HEK293 (cell line): ENCODE results near the gene PDE2A.

Experiments
- CTCF ChIA-PET: fragments of 350-600 bp; formaldehyde crosslinking; extraction: SDS; loops from one replicate; lab custom pipeline; 2021; ENCODE audit warnings: antibody characterized with exemption; lab: Yijun Ruan, JAX
- POLR2A ChIA-PET: fragments of 300-600 bp; formaldehyde crosslinking; extraction: SDS; loops from one replicate; lab custom pipeline; 2020; ENCODE audit warnings: antibody characterized with exemption, inconsistent platforms; lab: Yijun Ruan, JAX
- H3K27ac ChIP-seq: fragments of 200-500 bp; sonication (Bioruptor generic); 2 replicates; pipeline ENCODE4 v1.5.1; 2014; ENCODE audit warnings: low read depth, low read length, control low read depth, inconsistent platforms; ENCODE audit errors: extremely low read depth
- H3K36me3 ChIP-seq, 2 experiments: fragments of 200-500 bp in 1 of 2; sonication (Bioruptor generic) in 1 of 2; 1 replicate in 1 of 2; 2 replicates in 1 of 2; pipeline ENCODE4 v1.5.1; 2014 to 2017; ENCODE audit warnings: inconsistent platforms in 2 of 2, low read length in 2 of 2; ENCODE audit not compliant: control insufficient read depth in 2 of 2, insufficient read depth in 1 of 2
- H3K4me1 ChIP-seq: fragments of 200-500 bp; sonication (Bioruptor generic); 2 replicates; pipeline ENCODE4 v1.5.1; 2014; ENCODE audit warnings: mild to moderate bottlenecking, low read length, inconsistent platforms; ENCODE audit not compliant: control insufficient read depth, insufficient read depth
- H3K4me3 ChIP-seq: 2 replicates; pipeline ENCODE4 v1.5.1; 2011; ENCODE audit warnings: low read depth, mild to moderate bottlenecking, control low read depth, low read length, moderate library complexity
- H3K9me3 ChIP-seq: fragments of 200-500 bp; sonication (Bioruptor generic); 2 replicates; pipeline ENCODE4 v1.5.1; 2014; ENCODE audit warnings: low read depth, low read length, inconsistent platforms; ENCODE audit not compliant: control insufficient read depth, insufficient read depth
- BCL11B ChIP-seq: fragments of 450-650 bp; formaldehyde crosslinking; IDR thresholded peaks from 2 replicates; pipeline ENCODE4 v1.5.1; 2016; ENCODE audit warnings: low read depth, missing biosample characterization, missing genetic modification characterization
- KLF17 ChIP-seq: fragments of 450-650 bp; formaldehyde crosslinking; IDR thresholded peaks from 2 replicates; pipeline ENCODE4 v1.5.1; 2016; ENCODE audit warnings: missing biosample characterization, missing genetic modification characterization
- OVOL3 ChIP-seq: fragments of 450-650 bp; formaldehyde crosslinking; IDR thresholded peaks from 2 replicates; pipeline ENCODE4 v1.5.1; 2016; ENCODE audit warnings: missing biosample characterization, missing genetic modification characterization
- PRDM1 ChIP-seq: fragments of 450-650 bp; formaldehyde crosslinking; IDR thresholded peaks from 2 replicates; pipeline ENCODE4; 2016; ENCODE audit warnings: missing biosample characterization, missing genetic modification characterization
- SCRT1 ChIP-seq: fragments of 450-650 bp; formaldehyde crosslinking; IDR thresholded peaks from 2 replicates; pipeline ENCODE4 v1.5.1; 2016; ENCODE audit warnings: missing biosample characterization, missing genetic modification characterization, borderline replicate concordance
- WT1 ChIP-seq: fragments of 450-650 bp; formaldehyde crosslinking; IDR thresholded peaks from 2 replicates; pipeline ENCODE4 v1.5.1; 2016; ENCODE audit warnings: missing biosample characterization, missing genetic modification characterization
- YY1 ChIP-seq: fragments of 450-650 bp; formaldehyde crosslinking; IDR thresholded peaks from 2 replicates; pipeline ENCODE4 v1.5.1; 2018; ENCODE audit warnings: missing biosample characterization, missing genetic modification characterization
- ZFP41 ChIP-seq: fragments of 450-650 bp; formaldehyde crosslinking; IDR thresholded peaks from 2 replicates; pipeline ENCODE4 v1.5.1; 2016; ENCODE audit warnings: missing biosample characterization, missing genetic modification characterization, borderline replicate concordance
- ZNF114 ChIP-seq: fragments of 450-650 bp; formaldehyde crosslinking; IDR thresholded peaks from 2 replicates; pipeline ENCODE4 v1.5.0; 2017; ENCODE audit warnings: missing biosample characterization, missing genetic modification characterization
- ZNF121 ChIP-seq: fragments of 450-650 bp; formaldehyde crosslinking; IDR thresholded peaks from 2 replicates; pipeline ENCODE4 v1.5.1; 2016; ENCODE audit warnings: missing biosample characterization, missing genetic modification characterization
- ZNF169 ChIP-seq: fragments of 450-650 bp; formaldehyde crosslinking; IDR thresholded peaks from 2 replicates; pipeline ENCODE4 v1.5.1; 2016; ENCODE audit warnings: missing biosample characterization, missing genetic modification characterization
- ZNF341 ChIP-seq: fragments of 450-650 bp; formaldehyde crosslinking; IDR thresholded peaks from 2 replicates; pipeline ENCODE4; 2016; ENCODE audit warnings: low read depth, missing biosample characterization, missing genetic modification characterization
- ZNF530 ChIP-seq: fragments of 450-650 bp; formaldehyde crosslinking; IDR thresholded peaks from 2 replicates; pipeline ENCODE4 v1.5.1; 2016; ENCODE audit warnings: low read depth, missing biosample characterization, missing genetic modification characterization
- ZNF571 ChIP-seq: fragments of 450-650 bp; formaldehyde crosslinking; IDR thresholded peaks from 2 replicates; pipeline ENCODE4 v1.5.0; 2017; ENCODE audit warnings: missing biosample characterization, missing genetic modification characterization
- ZNF776 ChIP-seq: fragments of 450-650 bp; formaldehyde crosslinking; IDR thresholded peaks from 2 replicates; pipeline ENCODE4 v1.5.0; 2017; ENCODE audit warnings: missing biosample characterization, missing genetic modification characterization, borderline replicate concordance
- ZSCAN4 ChIP-seq: fragments of 450-650 bp; formaldehyde crosslinking; IDR thresholded peaks from 2 replicates; pipeline ENCODE4 v1.5.1; 2017; ENCODE audit warnings: missing biosample characterization, missing genetic modification characterization
- TF ChIP-seq, protein P1 (sequence below): fragments of 450-650 bp; formaldehyde crosslinking; IDR thresholded peaks from 2 replicates; pipeline ENCODE4 v1.5.1; 2017; ENCODE audit warnings: missing biosample characterization, missing genetic modification characterization

Gene PDE2A

GRCh38 chr11:72697814-72698213 is 23.6 kb upstream of the PDE2A start (continued):
- TF ChIP-seq ZFP41 (tag by site-specific recombination), result no peak

DNA sequence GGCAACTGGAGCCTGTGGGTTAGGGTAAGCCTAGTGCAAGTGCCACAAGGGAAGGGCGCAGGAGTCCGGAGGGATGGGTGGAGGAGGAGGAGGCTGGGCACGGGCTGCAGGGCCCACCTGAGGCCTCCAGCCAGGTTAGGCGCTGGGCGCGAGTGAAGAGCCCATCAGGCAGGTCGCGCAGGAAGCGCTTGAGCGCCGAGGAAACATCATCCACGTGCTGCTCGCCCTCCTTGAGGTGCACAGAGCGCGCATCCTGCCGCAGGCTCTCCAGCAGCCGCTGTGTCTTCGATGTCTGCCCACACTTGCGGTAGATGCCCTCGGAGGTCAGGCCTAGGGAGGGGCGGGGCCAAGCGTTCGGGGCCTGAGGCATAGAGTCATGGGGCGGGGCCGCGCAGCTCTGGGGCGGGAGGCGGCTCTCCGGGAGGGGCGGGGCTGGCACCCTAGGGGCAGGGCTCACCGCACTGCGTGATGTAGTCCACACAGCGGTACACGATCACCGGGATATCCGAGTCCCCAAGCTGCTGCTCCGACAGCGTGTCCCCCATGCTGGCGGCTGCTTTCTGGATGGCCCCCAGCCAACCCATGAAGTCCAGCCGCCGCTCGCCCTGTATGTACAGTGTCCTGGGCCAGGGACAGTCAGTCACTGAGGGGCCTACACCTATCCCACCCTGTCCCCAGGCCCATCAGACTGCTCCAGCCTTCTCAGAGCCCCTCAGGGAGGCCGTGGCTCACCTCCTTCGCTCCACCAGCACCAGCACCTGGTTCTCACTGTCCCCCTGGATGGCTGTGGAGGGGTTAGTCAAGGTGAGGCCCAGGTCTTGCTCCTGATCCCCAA is 22.9 kb upstream of the PDE2A start:
- H3K4me3 ChIP-seq, result no peak overlapping the region
- POLR2A ChIA-PET, result no interaction called here
- H3K4me1 ChIP-seq, result no peaks in the 10 kb centered on the region
- no peak overlapping the region for H3K27ac ChIP-seq
- CTCF ChIA-PET, result interaction anchor here (1.5 kb wide), 1 partner anchor 13 kb away, joined by 3 read pairs; no protein-coding TSS in a partner anchor
- TF ChIP-seq ZNF530 (tag by site-specific recombination), result no peak
- no peak for TF ChIP-seq BCL11B (tag by site-specific recombination)
- H3K36me3 ChIP-seq, result peaks cover 0 to 97% of the 10 kb centered on the region in 2 experiments; a peak in 1 of 3 replicates
- no peaks in the 10 kb centered on the region for H3K9me3 ChIP-seq

DNA sequence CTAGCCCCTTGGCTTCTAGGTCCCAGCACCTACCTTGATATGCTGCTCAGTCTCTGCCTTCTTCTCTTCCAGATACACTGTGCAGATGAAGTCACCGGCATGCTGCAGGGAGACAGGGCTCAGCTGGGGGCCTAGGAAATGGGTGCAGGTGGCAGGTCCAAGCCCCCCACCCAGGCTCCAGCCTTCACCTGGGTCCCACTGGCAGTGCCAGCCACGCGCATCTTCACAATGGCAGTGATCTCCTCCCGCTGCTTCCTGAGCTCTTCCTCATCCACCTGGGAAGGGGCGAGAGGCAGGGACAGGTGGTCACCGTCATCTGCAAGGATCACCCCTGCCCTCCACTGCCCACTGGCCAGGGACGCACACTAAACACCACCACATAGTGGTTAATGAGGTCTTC is 21.1 kb upstream of the PDE2A start:
- CTCF ChIA-PET, result no interaction called here
- POLR2A ChIA-PET, result no interaction called here
- Histone ChIP-seq H3K9me3 (no peaks in the 10 kb centered on the region), H3K4me3 (no peak overlapping the region), H3K36me3 (peaks cover 0 to 99% of the 10 kb centered on the region in 2 experiments; a peak in 1 of 3 replicates), H3K27ac (no peak overlapping the region), H3K4me1 (no peaks in the 10 kb centered on the region)
- no peak for TF ChIP-seq OVOL3
- TF ChIP-seq PRDM1 (tag by site-specific recombination), result no peak
- no peak for TF ChIP-seq ZNF341 (tag by site-specific recombination)
- TF ChIP-seq, protein P1, sequence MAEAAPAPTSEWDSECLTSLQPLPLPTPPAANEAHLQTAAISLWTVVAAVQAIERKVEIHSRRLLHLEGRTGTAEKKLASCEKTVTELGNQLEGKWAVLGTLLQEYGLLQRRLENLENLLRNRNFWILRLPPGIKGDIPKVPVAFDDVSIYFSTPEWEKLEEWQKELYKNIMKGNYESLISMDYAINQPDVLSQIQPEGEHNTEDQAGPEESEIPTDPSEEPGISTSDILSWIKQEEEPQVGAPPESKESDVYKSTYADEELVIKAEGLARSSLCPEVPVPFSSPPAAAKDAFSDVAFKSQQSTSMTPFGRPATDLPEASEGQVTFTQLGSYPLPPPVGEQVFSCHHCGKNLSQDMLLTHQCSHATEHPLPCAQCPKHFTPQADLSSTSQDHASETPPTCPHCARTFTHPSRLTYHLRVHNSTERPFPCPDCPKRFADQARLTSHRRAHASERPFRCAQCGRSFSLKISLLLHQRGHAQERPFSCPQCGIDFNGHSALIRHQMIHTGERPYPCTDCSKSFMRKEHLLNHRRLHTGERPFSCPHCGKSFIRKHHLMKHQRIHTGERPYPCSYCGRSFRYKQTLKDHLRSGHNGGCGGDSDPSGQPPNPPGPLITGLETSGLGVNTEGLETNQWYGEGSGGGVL (tag by site-specific recombination), result no peak
- no peak for TF ChIP-seq KLF17 (tag by site-specific recombination)

DNA sequence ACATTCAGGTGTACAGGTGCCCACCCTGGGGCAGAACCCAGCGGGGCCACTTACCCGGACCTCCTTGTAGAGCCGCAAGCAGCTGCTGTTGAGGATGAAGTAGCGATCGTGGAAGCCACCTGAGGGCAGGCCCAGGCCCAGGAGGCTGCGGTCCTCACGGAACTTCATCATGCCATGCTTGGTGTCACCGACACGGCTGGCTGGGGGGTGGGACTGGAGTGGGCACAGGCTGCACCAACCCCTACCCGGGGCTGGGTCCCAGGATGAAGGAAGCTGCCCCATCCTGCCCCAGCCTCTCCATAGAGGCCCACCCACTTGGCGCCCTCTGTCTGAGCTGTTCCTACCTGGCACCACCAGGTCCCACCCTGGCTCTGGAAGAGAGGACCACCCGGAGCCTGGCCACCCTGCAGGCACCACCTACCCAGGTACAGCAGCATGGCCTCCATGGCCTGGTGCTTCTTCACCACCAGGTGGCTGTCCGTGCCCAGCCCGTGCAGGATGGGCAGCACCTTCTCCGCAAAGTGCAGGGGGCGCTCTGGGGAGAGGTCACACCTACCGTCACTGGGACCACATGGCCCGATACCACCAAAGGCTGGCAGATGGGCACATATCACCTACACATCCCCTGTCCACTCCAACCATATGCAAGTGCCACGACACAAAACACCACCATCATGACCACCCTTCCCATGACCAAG is 19.2 kb upstream of the PDE2A start:
- Histone ChIP-seq H3K9me3 (no peaks in the 10 kb centered on the region), H3K4me3 (no peak overlapping the region), H3K36me3 (peaks cover 0 to 99% of the 10 kb centered on the region in 2 experiments; a peak in 2 of 3 replicates), H3K4me1 (no peaks in the 10 kb centered on the region), H3K27ac (no peak overlapping the region)
- TF ChIP-seq SCRT1 (tag by site-specific recombination) (no peak), ZNF114 (tag by site-specific recombination) (no peak), ZNF121 (tag by site-specific recombination) (no peak), ZNF571 (tag by site-specific recombination) (no peak), WT1 (tag by site-specific recombination) (no peak), ZNF776 (tag by site-specific recombination) (no peak), ZNF169 (tag by site-specific recombination) (no peak), ZSCAN4 (tag by site-specific recombination) (no peak), YY1 (tag by site-specific recombination) (no peak)
- CTCF ChIA-PET, result no interaction called here
- POLR2A ChIA-PET, result no interaction called here
